Sigmoid colon (tissue), 7 donors: ENCODE measurements around the gene MIGA2. TPM values are rescaled to one million over a fixed set of nuclear protein-coding genes. Genes with fewer than 3 reads are reported as not detected.

ENCODE experiments used
- DNase-seq: peaks from one replicate; pipeline ENCODE4 v3.0.0-alpha.2; 2019
- H3K27ac ChIP-seq, 4 donors: fragments of 200-600 bp; sonication (generic); one replicate each; pipeline ENCODE4 v1.5.1; 2016 to 2019; ENCODE audit warnings: mild to moderate bottlenecking in 1 of 4
- H3K27me3 ChIP-seq, 3 donors: fragments of 200-600 bp; sonication (generic); one replicate each; pipeline ENCODE4 v1.5.1; 2019; ENCODE audit warnings: mild to moderate bottlenecking in 1 of 3
- H3K36me3 ChIP-seq, 4 donors: fragments of 200-600 bp; sonication (generic); one replicate each; pipeline ENCODE4 v1.5.1; 2016 to 2019
- H3K4me1 ChIP-seq, 4 donors: fragments of 200-600 bp; sonication (generic); one replicate each; pipeline ENCODE4 v1.5.1; 2017 to 2019
- H3K4me3 ChIP-seq, 4 donors: fragments of 200-600 bp; sonication (generic); one replicate each; pipeline ENCODE4 v1.5.1; 2017 to 2019; ENCODE audit warnings: mild to moderate bottlenecking in 2 of 4, moderate library complexity in 1 of 4
- H3K9me3 ChIP-seq, 4 donors: fragments of 200-600 bp in 3 of 4; sonication (generic) in 3 of 4; one replicate each; pipeline versions ENCODE4 v1.5.1 to v1.6.1; 2013 to 2019
- CTCF ChIP-seq, 4 experiments: fragments of 450-650 bp in 3 of 4; fragments of 200-600 bp in 1 of 4; IDR thresholded peaks; one replicate each; pipeline ENCODE4 v1.5.1; 2016 to 2019; ENCODE audit warnings: antibody characterized with exemption in 4 of 4, mild to moderate bottlenecking in 3 of 4, moderate library complexity in 2 of 4
- EP300 ChIP-seq, 4 donors: sonication (generic); formaldehyde crosslinking; IDR thresholded peaks; one replicate each; pipeline ENCODE4 v1.6.1; 2017; ENCODE audit warnings: antibody characterized with exemption in 4 of 4
- POLR2A ChIP-seq, 2 donors: fragments of 450-650 bp; IDR thresholded peaks; one replicate each; pipeline ENCODE4 v1.6.1; 2016; ENCODE audit warnings: antibody characterized with exemption in 2 of 2, mild to moderate bottlenecking in 2 of 2, moderate library complexity in 2 of 2
- POLR2AphosphoS5 ChIP-seq, 4 donors: sonication (generic); formaldehyde crosslinking; IDR thresholded peaks; one replicate each; pipeline ENCODE4 v1.6.1; 2017; ENCODE audit warnings: antibody characterized with exemption in 4 of 4
- WGBS, 2 donors: extraction: QIAGEN DNeasy Blood & Tissue Kit; methylation state at CpG; one replicate each; pipeline ENCODE4 v1.1.7; 2013; 5-methylcytosine and 5-hydroxymethylcytosine counted together
- intact Hi-C: fragments of 100-400 bp; cut with DNase I; formaldehyde crosslinking; loops from one replicate; pipeline ENCODE4 v1.15.1; 2023
- polyA plus RNA-seq, 3 donors: library from polyadenylated mRNA; stranded (reverse); fragments of 200-250 nt; gene quantifications; one replicate each; pipeline ENCODE4 v1.2.3, GENCODE V29; 2013
- total RNA-seq, 4 donors: library from RNA; depleted of rRNA; stranded (reverse); fragments of >200 nt; gene quantifications; one replicate each; pipeline ENCODE4 v1.1.0, GENCODE V29; 2016
- donor health status: healthy with polysubstance abuse.
- donor health status: Bipolar disorder and iron deficiency.
- donor health status: healthy.

Gene MIGA2
- total and polyA plus RNA-seq, 7 donors: 8.4 to 44.3 (median 21.4) TPM

GRCh38 chr9:129098328-129098727, 61.9 kb downstream of the MIGA2 start:
- Histone ChIP-seq H3K4me1 (no peaks in the 10 kb centered on the region), H3K36me3 (peaks cover 7 to 71% (median 29%) of the 10 kb centered on the region in 4 donors), H3K27ac (no peak overlapping the region), H3K4me3 (no peak overlapping the region), H3K27me3 (no peaks in the 10 kb centered on the region), H3K9me3 (no peaks in the 10 kb centered on the region)
- WGBS, 2 donors: 95 to 97% methylated on average over 11 of the region's 11 CpGs
- TF ChIP-seq EP300 (IDR thresholded peaks at IDR 0.05): no peak
- no peak for TF ChIP-seq CTCF (IDR thresholded peaks at IDR 0.05)
- TF ChIP-seq POLR2A (IDR thresholded peaks at IDR 0.05): no peak
- no peak for TF ChIP-seq POLR2AphosphoS5 (IDR thresholded peaks at IDR 0.05)
- intact Hi-C loops: no loop called here
- DNase-seq: no peak

GRCh38 chr9:129100383-129101169, 64.2 kb downstream of the MIGA2 start:
- Histone ChIP-seq H3K4me3 (no peak overlapping the region), H3K4me1 (no peaks in the 10 kb centered on the region), H3K27me3 (no peaks in the 10 kb centered on the region), H3K9me3 (no peaks in the 10 kb centered on the region), H3K36me3 (peaks cover 6 to 66% (median 19%) of the 10 kb centered on the region in 4 donors), H3K27ac (no peak overlapping the region)
- TF ChIP-seq CTCF (IDR thresholded peaks at IDR 0.05) (no peak), EP300 (IDR thresholded peaks at IDR 0.05) (no peak), POLR2AphosphoS5 (IDR thresholded peaks at IDR 0.05) (no peak), POLR2A (IDR thresholded peaks at IDR 0.05) (no peak)
- 76 to 84% methylated on average over 28 of the region's 28 CpGs for WGBS, 2 donors
- intact Hi-C loops: no loop called here
- DNase-seq: no peak

- Histone ChIP-seq H3K4me3 (no peak overlapping the region), H3K4me1 (no peaks in the 10 kb centered on the region), H3K36me3 (peaks cover 0 to 66% (median 17%) of the 10 kb centered on the region in 4 donors), H3K27ac (no peak overlapping the region), H3K27me3 (no peaks in the 10 kb centered on the region), H3K9me3 (no peaks in the 10 kb centered on the region)
- intact Hi-C loops: no loop called here
- DNase-seq: no peak
- TF ChIP-seq CTCF (IDR thresholded peaks at IDR 0.05): no peak
- no peak for TF ChIP-seq EP300 (IDR thresholded peaks at IDR 0.05)
- TF ChIP-seq POLR2A (IDR thresholded peaks at IDR 0.05): no peak
- TF ChIP-seq POLR2AphosphoS5 (IDR thresholded peaks at IDR 0.05): no peak
- 93 to 94% methylated on average over 7 of the region's 7 CpGs for WGBS, 2 donors
Observed at GRCh38 chr9:129101279-129101678, 64.9 kb downstream of the MIGA2 start.

- Histone ChIP-seq H3K4me1 (no peaks in the 10 kb centered on the region), H3K4me3 (no peak overlapping the region), H3K27me3 (no peaks in the 10 kb centered on the region), H3K27ac (no peak overlapping the region), H3K9me3 (no peaks in the 10 kb centered on the region), H3K36me3 (peaks cover 0 to 66% (median 18%) of the 10 kb centered on the region in 4 donors)
- no peak for DNase-seq
- 89 to 93% methylated on average over 13 of the region's 13 CpGs for WGBS, 2 donors
- intact Hi-C loops: no loop called here
- no peak for TF ChIP-seq POLR2AphosphoS5 (IDR thresholded peaks at IDR 0.05)
- TF ChIP-seq EP300 (IDR thresholded peaks at IDR 0.05): no peak
- TF ChIP-seq CTCF (IDR thresholded peaks at IDR 0.05): no peak
- TF ChIP-seq POLR2A (IDR thresholded peaks at IDR 0.05): no peak
Observed at GRCh38 chr9:129102095-129102525, 65.7 kb downstream of the MIGA2 start.
